Amniotic stem cell (primary cell): ENCODE data around the gene ABTB2.

Source experiments
- DNase-seq: peaks from one replicate; lab custom pipeline; 2025; lab: John Stamatoyannopoulos, UW

ABTB2 gene

GRCh38 chr11:34166806-34167740 lies 190.7 kb downstream of the ABTB2 start:
- DNase-seq: no peak

- DNase-seq: no peak
These were observed 191.8 kb downstream of the ABTB2 start for GRCh38 chr11:34165786-34166555.

- DNase-seq: no peak
These were observed 192.7 kb downstream of the ABTB2 start for GRCh38 chr11:34165121-34165520.

GRCh38 chr11:34162856-34163255 lies 195.0 kb downstream of the ABTB2 start:
- DNase-seq: no peak

GRCh38 chr11:34162493-34162820 lies 195.4 kb downstream of the ABTB2 start:
- no peak for DNase-seq

- no peak for DNase-seq
These were observed 195.9 kb downstream of the ABTB2 start for GRCh38 chr11:34161812-34162492.

- DNase-seq: no peak
These were observed 196.4 kb downstream of the ABTB2 start for GRCh38 chr11:34161361-34161760.

GRCh38 chr11:34160791-34161190 lies 197.0 kb downstream of the ABTB2 start:
- DNase-seq: no peak

GRCh38 chr11:34160049-34160721 lies 197.6 kb downstream of the ABTB2 start:
- no peak for DNase-seq

- DNase-seq: no peak
These were observed 199.1 kb downstream of the ABTB2 start for GRCh38 chr11:34158661-34159060.

- no peak for DNase-seq
These were observed 200.6 kb downstream of the ABTB2 start for GRCh38 chr11:34157163-34157562.

GRCh38 chr11:34155757-34156062 lies 202.1 kb downstream of the ABTB2 start:
- no peak for DNase-seq

GRCh38 chr11:34155057-34155756 lies 202.6 kb downstream of the ABTB2 start:
- no peak for DNase-seq

GRCh38 chr11:34154059-34154875 lies 203.5 kb downstream of the ABTB2 start:
- DNase-seq: no peak

- DNase-seq: no peak
These were observed 205.6 kb downstream of the ABTB2 start for GRCh38 chr11:34151916-34152845.

- DNase-seq: no peak
These were observed 206.6 kb downstream of the ABTB2 start for GRCh38 chr11:34151166-34151565.

GRCh38 chr11:34150494-34151151 lies 207.2 kb downstream of the ABTB2 start:
- DNase-seq: no peak

GRCh38 chr11:34149786-34150185 lies 208.0 kb downstream of the ABTB2 start:
- DNase-seq: no peak

- no peak for DNase-seq
These were observed 208.5 kb downstream of the ABTB2 start for GRCh38 chr11:34149274-34149673.
